ENCODE results near the gene CNOT4. TPM values are rescaled to one million over a fixed set of nuclear protein-coding genes. Genes with fewer than 3 reads are reported as not detected.

Gene CNOT4
- total RNA-seq, 1 experiment from 2014 or later: 9.7 TPM

DNA sequence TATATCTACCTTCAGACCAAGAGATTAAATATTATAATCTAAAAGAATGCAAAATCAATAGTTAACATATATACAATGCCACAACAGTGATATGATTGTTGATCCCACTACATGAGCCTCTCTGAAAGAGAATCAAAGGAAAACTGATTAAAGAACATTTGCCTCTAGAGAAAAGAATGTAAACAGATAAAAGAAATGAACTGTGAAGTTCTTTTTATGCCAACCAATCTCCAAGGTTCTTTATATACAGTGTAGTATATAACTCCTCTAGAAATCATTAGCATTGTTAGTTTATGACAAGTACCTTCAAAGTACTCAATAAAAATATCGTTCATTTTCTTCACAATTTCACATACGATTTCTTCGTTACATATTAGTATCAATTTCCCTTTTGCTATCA lies 20.1 kb downstream of the CNOT4 start:
- H4K20me1 ChIP-seq (ENCODE audit: low read length): 0 out of 2 replicates have a peak, but pooled peaks cover 15% of the 10 kb centered on the region
- no peaks in the 10 kb centered on the region for H3K9me2 ChIP-seq (replicated peaks; ENCODE audit: low read length)
- no peak overlapping the region for H3K4me3 ChIP-seq (ENCODE audit: low read length)
- H3F3A ChIP-seq (ENCODE audit: low read length, unreplicated experiment): no peaks in the 10 kb centered on the region
- no peaks in the 10 kb centered on the region for H3K9me3 ChIP-seq (ENCODE audit: low read length)
- no peak overlapping the region for H2AFZ ChIP-seq (ENCODE audit: low read length)
- POLR2A ChIA-PET (ENCODE audit: unreplicated experiment): no interaction called here
- CTCF ChIA-PET: no interaction called here
- peaks cover 94% of the 10 kb centered on the region for H3K79me2 ChIP-seq (ENCODE audit: low read length)
- BruUV-seq (replicated peaks): no TSS peak
- H3K27ac ChIP-seq (ENCODE audit: low read length): no peak overlapping the region
- intact Hi-C loops (cut with micrococcal nuclease): no loop called here
- no peaks in the 10 kb centered on the region for H3K27me3 ChIP-seq (ENCODE audit: low read length)
- no peak for TF ChIP-seq EZH2 (IDR thresholded peaks at IDR 0.05; ENCODE audit: low read length, unreplicated experiment)
- TF ChIP-seq, protein P1, sequence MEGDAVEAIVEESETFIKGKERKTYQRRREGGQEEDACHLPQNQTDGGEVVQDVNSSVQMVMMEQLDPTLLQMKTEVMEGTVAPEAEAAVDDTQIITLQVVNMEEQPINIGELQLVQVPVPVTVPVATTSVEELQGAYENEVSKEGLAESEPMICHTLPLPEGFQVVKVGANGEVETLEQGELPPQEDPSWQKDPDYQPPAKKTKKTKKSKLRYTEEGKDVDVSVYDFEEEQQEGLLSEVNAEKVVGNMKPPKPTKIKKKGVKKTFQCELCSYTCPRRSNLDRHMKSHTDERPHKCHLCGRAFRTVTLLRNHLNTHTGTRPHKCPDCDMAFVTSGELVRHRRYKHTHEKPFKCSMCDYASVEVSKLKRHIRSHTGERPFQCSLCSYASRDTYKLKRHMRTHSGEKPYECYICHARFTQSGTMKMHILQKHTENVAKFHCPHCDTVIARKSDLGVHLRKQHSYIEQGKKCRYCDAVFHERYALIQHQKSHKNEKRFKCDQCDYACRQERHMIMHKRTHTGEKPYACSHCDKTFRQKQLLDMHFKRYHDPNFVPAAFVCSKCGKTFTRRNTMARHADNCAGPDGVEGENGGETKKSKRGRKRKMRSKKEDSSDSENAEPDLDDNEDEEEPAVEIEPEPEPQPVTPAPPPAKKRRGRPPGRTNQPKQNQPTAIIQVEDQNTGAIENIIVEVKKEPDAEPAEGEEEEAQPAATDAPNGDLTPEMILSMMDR (conservative IDR thresholded peaks at IDR 0.05; ENCODE audit: low read depth, low read length): no peak
- ATAC-seq (no peak), DNase-seq (no peak)
- H3K36me3 ChIP-seq (ENCODE audit: low read depth, low read length): no peaks in the 10 kb centered on the region
- peaks cover 8% of the 10 kb centered on the region for H3K4me1 ChIP-seq (ENCODE audit: insufficient read depth, low read length)
- no peak overlapping the region for H3K9ac ChIP-seq (ENCODE audit: low read length)
- no peak overlapping the region for H3K4me2 ChIP-seq (ENCODE audit: low read length)

DNA sequence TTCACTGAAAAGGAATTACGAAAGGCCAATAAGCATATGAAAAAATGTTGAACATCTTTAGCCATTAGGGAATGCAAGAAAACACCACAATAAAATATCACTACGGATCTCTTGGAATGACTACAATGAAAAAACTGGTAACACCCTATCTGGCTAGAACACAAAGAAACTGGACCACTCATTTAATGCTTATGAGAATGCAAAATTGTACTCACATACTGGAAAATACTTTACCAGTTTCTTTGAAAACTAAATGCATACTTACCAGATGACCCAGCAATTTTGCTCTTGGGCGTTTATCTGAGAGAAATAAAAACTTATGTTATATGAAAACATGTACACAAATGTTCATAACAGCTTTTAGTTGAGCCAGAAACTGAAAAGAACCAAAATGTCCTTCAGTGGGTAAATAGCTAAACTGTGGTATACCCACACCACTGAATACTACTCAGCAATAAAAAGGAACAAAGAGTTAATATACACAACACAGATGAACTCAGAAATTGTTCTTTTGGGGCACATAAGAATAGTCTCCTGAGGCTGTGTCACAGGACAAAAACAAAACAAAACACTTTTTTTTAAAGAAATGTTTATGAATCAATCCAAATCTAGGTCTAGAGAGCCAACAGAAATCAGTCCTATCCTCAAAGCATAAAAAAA lies 23.5 kb downstream of the CNOT4 start:
- no TSS peak for BruUV-seq (replicated peaks)
- peaks cover 8% of the 10 kb centered on the region for H3K4me1 ChIP-seq (ENCODE audit: insufficient read depth, low read length)
- CTCF ChIA-PET: no interaction called here
- no peaks in the 10 kb centered on the region for H3F3A ChIP-seq (ENCODE audit: low read length, unreplicated experiment)
- H3K27ac ChIP-seq (ENCODE audit: low read length): no peak overlapping the region
- H3K9me2 ChIP-seq (replicated peaks; ENCODE audit: low read length): no peaks in the 10 kb centered on the region
- intact Hi-C loops (cut with micrococcal nuclease): no loop called here
- no peak overlapping the region for H3K4me3 ChIP-seq (ENCODE audit: low read length)
- no peaks in the 10 kb centered on the region for H3K27me3 ChIP-seq (ENCODE audit: low read length)
- 0 out of 2 replicates have a peak, but pooled peaks cover 15% of the 10 kb centered on the region for H4K20me1 ChIP-seq (ENCODE audit: low read length)
- H2AFZ ChIP-seq (ENCODE audit: low read length): no peak overlapping the region
- DNase-seq (no peak), ATAC-seq (no peak)
- H3K79me2 ChIP-seq (ENCODE audit: low read length): peaks cover 91% of the 10 kb centered on the region
- no peaks in the 10 kb centered on the region for H3K9me3 ChIP-seq (ENCODE audit: low read length)
- no peaks in the 10 kb centered on the region for H3K36me3 ChIP-seq (ENCODE audit: low read depth, low read length)
- no peak overlapping the region for H3K9ac ChIP-seq (ENCODE audit: low read length)
- POLR2A ChIA-PET (ENCODE audit: unreplicated experiment): no interaction called here
- TF ChIP-seq, protein P1 (conservative IDR thresholded peaks at IDR 0.05; ENCODE audit: low read depth, low read length): no peak
- TF ChIP-seq EZH2 (IDR thresholded peaks at IDR 0.05; ENCODE audit: low read length, unreplicated experiment) (no peak), EZH2phosphoT487 (IDR thresholded peaks at IDR 0.05; ENCODE audit: borderline replicate concordance, low read length) (no peak)
- no peak overlapping the region for H3K4me2 ChIP-seq (ENCODE audit: low read length)

DNA sequence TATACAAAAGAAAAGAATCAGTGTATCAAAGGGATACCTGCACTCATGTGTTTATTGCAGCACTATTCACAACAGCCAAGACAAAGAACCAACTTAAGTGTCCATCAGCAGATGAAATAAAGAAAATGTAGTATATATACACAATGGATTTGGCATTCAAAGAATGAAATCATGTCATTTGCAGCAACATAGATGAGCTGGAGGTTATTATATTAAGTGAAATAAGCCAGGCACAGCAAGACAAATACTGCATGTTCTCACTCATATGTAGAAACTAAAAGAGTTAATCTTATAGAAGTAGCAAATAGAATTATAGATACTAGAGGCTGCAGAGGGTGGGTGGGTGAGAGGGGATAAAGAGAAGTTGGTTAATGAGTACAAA lies 28.3 kb downstream of the CNOT4 start:
- Histone ChIP-seq H3K4me3 (ENCODE audit: low read length) (no peak overlapping the region), H3K27ac (ENCODE audit: low read length) (no peak overlapping the region), H3K36me3 (ENCODE audit: low read depth, low read length) (no peaks in the 10 kb centered on the region), H2AFZ (ENCODE audit: low read length) (no peak overlapping the region), H3K4me2 (ENCODE audit: low read length) (no peak overlapping the region), H3K9ac (ENCODE audit: low read length) (no peak overlapping the region), H3K79me2 (ENCODE audit: low read length) (peaks cover 75% of the 10 kb centered on the region), H3K9me2 (replicated peaks; ENCODE audit: low read length) (no peaks in the 10 kb centered on the region), H3F3A (ENCODE audit: low read length, unreplicated experiment) (no peaks in the 10 kb centered on the region), H3K27me3 (ENCODE audit: low read length) (no peaks in the 10 kb centered on the region), H3K9me3 (ENCODE audit: low read length) (no peaks in the 10 kb centered on the region), H4K20me1 (ENCODE audit: low read length) (0 out of 2 replicates have a peak, but pooled peaks cover 4% of the 10 kb centered on the region), H3K4me1 (ENCODE audit: insufficient read depth, low read length) (peaks cover 4% of the 10 kb centered on the region; the same call in 1 of the 2 replicates)
- ATAC-seq (no peak), DNase-seq (no peak)
- TF ChIP-seq, protein P1 (conservative IDR thresholded peaks at IDR 0.05; ENCODE audit: low read depth, low read length): no peak
- TF ChIP-seq EZH2phosphoT487 (IDR thresholded peaks at IDR 0.05; ENCODE audit: borderline replicate concordance, low read length) (no peak), EZH2 (IDR thresholded peaks at IDR 0.05; ENCODE audit: low read length, unreplicated experiment) (no peak)
- POLR2A ChIA-PET (ENCODE audit: unreplicated experiment): no interaction called here
- no TSS peak for BruUV-seq (replicated peaks)
- CTCF ChIA-PET: no interaction called here
- intact Hi-C loops (cut with micrococcal nuclease): no loop called here
